Smooth muscle cell (in vitro differentiated cells): ENCODE results near the gene PRKCB. TPM values are rescaled to one million over a fixed set of nuclear protein-coding genes. Genes with fewer than 3 reads are reported as not detected.

Experiments
- DNase-seq: peaks from one replicate; lab custom pipeline; 2025; ENCODE audit not compliant: unreplicated experiment; lab: John Stamatoyannopoulos, UW
- H2AFZ ChIP-seq: fragments of 200-600 bp; sonication (generic); 2 replicates; pipeline ENCODE4 v1.6.0; 2016; ENCODE audit warnings: antibody characterized with exemption, low read depth, mild to moderate bottlenecking
- H3F3A ChIP-seq: fragments of 200-600 bp; sonication (generic); 2 replicates; pipeline ENCODE4 v1.6.0; 2017; ENCODE audit warnings: antibody characterized with exemption, low read depth
- H3K27ac ChIP-seq: fragments of 200-600 bp; sonication (generic); 2 replicates; pipeline ENCODE4 v1.5.1; 2016; ENCODE audit warnings: low read depth, mild to moderate bottlenecking
- H3K27me3 ChIP-seq: fragments of 200-600 bp; sonication (generic); 2 replicates; pipeline ENCODE4 v1.6.1; 2016; ENCODE audit warnings: low read depth, mild to moderate bottlenecking
- H3K36me3 ChIP-seq: fragments of 200-600 bp; sonication (generic); 2 replicates; pipeline ENCODE4 v1.5.1; 2016; ENCODE audit warnings: low read depth
- H3K4me1 ChIP-seq: fragments of 200-600 bp; sonication (generic); 2 replicates; pipeline ENCODE4 v1.5.1; 2016; ENCODE audit warnings: low read depth
- H3K4me2 ChIP-seq: fragments of 200-600 bp; sonication (generic); 2 replicates; pipeline ENCODE4 v1.6.0; 2016; ENCODE audit warnings: mild to moderate bottlenecking
- H3K4me3 ChIP-seq: fragments of 200-600 bp; sonication (generic); 2 replicates; pipeline ENCODE4 v1.5.1; 2016; ENCODE audit warnings: mild to moderate bottlenecking
- H3K79me2 ChIP-seq: fragments of 200-600 bp; sonication (generic); 2 replicates; pipeline ENCODE4 v1.6.0; 2016; ENCODE audit warnings: low read depth, mild to moderate bottlenecking
- H3K9ac ChIP-seq: fragments of 200-600 bp; sonication (generic); 2 replicates; pipeline ENCODE4 v1.6.0; 2016; ENCODE audit warnings: low read depth
- H3K9me3 ChIP-seq: fragments of 200-600 bp; sonication (generic); replicated peaks from 2 replicates; pipeline ENCODE4 v1.5.1; 2016; ENCODE audit warnings: low read depth
- H4K20me1 ChIP-seq: fragments of 200-600 bp; sonication (generic); 2 replicates; pipeline ENCODE4 v1.6.0; 2016; ENCODE audit warnings: low read depth
- WGBS: methylation state at CpG from one replicate; pipeline ENCODE4 v1.1.7; 2016; ENCODE audit warnings: low lambda C conversion rate; 5-methylcytosine and 5-hydroxymethylcytosine counted together
- polyA plus RNA-seq: library from polyadenylated mRNA; unstranded; fragments of >200 nt; fragmentation: Nextera tagmentation; extraction: Ambion mirVana; gene quantifications from 2 replicates; pipeline ENCODE4 v1.2.1, GENCODE V29; 2016
- total RNA-seq: library from RNA; depleted of rRNA; stranded (reverse); fragments of >200 nt; gene quantifications from 2 replicates; pipeline ENCODE4 v1.2.3, GENCODE V29; 2014
- TF ChIP-seq, protein P1 (sequence below): fragments of 200-600 bp; sonication (generic); IDR thresholded peaks from 2 replicates; pipeline ENCODE4 v1.5.1; 2017; ENCODE audit warnings: borderline replicate concordance, mild to moderate bottlenecking, antibody characterized with exemption; ENCODE audit not compliant: insufficient read depth, poor library complexity, severe bottlenecking

Gene PRKCB
- total and polyA plus RNA-seq, 2 experiments from 2014 or later = 0.36 TPM; not detected in 1

DNA sequence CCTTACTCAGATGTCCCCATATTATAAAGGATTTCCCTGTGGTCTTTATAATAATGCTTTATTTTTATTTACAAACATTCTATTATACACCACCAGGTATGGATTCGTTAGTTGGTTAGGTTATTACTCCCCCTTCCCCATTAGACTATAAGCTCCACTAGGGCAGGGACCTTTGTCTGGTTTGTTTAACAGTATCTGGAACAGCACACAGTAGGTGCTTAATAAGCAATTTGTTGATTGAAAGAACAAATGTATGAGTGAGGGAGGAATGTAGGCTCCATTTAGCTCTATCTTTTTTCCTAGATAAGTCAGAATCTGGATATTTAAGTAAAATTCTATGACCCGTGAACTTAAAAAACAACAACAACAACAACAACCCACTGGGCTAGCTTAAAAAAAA lies 2.3 kb upstream of the PRKCB start:
- WGBS = 89% methylated on average over 2 of the region's 2 CpGs
- no peaks in the 10 kb centered on the region for H3K79me2 ChIP-seq
- DNase-seq = no peak
- H3K9ac ChIP-seq = no peak overlapping the region
- no peak overlapping the region for H3K4me2 ChIP-seq
- H3K4me1 ChIP-seq = peaks cover 4% of the 10 kb centered on the region
- H3K27ac ChIP-seq = no peak overlapping the region
- TF ChIP-seq, protein P1, sequence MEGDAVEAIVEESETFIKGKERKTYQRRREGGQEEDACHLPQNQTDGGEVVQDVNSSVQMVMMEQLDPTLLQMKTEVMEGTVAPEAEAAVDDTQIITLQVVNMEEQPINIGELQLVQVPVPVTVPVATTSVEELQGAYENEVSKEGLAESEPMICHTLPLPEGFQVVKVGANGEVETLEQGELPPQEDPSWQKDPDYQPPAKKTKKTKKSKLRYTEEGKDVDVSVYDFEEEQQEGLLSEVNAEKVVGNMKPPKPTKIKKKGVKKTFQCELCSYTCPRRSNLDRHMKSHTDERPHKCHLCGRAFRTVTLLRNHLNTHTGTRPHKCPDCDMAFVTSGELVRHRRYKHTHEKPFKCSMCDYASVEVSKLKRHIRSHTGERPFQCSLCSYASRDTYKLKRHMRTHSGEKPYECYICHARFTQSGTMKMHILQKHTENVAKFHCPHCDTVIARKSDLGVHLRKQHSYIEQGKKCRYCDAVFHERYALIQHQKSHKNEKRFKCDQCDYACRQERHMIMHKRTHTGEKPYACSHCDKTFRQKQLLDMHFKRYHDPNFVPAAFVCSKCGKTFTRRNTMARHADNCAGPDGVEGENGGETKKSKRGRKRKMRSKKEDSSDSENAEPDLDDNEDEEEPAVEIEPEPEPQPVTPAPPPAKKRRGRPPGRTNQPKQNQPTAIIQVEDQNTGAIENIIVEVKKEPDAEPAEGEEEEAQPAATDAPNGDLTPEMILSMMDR = no peak
- H3K9me3 ChIP-seq = no peaks in the 10 kb centered on the region
- no peaks in the 10 kb centered on the region for H3F3A ChIP-seq
- H2AFZ ChIP-seq = no peak overlapping the region
- H3K27me3 ChIP-seq = peaks cover 53% of the 10 kb centered on the region
- no peaks in the 10 kb centered on the region for H3K36me3 ChIP-seq
- no peak overlapping the region for H3K4me3 ChIP-seq
- no peaks in the 10 kb centered on the region for H4K20me1 ChIP-seq

GRCh38 chr16:23833960-23834685 lies 1.7 kb upstream of the PRKCB start:
- H3K4me1 ChIP-seq = peaks cover 4% of the 10 kb centered on the region
- H2AFZ ChIP-seq = no peak overlapping the region
- H3K27me3 ChIP-seq = peaks cover 59% of the 10 kb centered on the region
- H3K36me3 ChIP-seq = no peaks in the 10 kb centered on the region
- no peak overlapping the region for H3K27ac ChIP-seq
- no peaks in the 10 kb centered on the region for H3F3A ChIP-seq
- no peak overlapping the region for H3K4me2 ChIP-seq
- no peaks in the 10 kb centered on the region for H4K20me1 ChIP-seq
- WGBS = 84% methylated on average over 7 of the region's 7 CpGs
- no peak overlapping the region for H3K4me3 ChIP-seq
- no peak overlapping the region for H3K9ac ChIP-seq
- DNase-seq = no peak
- H3K9me3 ChIP-seq = no peaks in the 10 kb centered on the region
- TF ChIP-seq, protein P1 = no peak
- H3K79me2 ChIP-seq = no peaks in the 10 kb centered on the region

DNA sequence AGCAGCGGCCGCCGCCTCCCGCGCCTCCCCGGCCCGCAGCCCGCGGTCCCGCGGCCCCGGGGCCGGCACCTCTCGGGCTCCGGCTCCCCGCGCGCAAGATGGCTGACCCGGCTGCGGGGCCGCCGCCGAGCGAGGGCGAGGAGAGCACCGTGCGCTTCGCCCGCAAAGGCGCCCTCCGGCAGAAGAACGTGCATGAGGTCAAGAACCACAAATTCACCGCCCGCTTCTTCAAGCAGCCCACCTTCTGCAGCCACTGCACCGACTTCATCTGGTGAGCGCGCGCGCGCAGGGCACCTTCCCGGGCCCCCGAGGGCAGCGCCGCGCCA lies 258 bp downstream of the PRKCB start:
- Histone ChIP-seq H2AFZ (no peak overlapping the region), H3K79me2 (no peaks in the 10 kb centered on the region), H3K4me1 (peaks cover 4% of the 10 kb centered on the region), H3K27ac (no peak overlapping the region), H3K9me3 (no peaks in the 10 kb centered on the region), H3K36me3 (no peaks in the 10 kb centered on the region), H3K4me2 (peak overlapping the region; percentile 81), H3K27me3 (peaks cover 79% of the 10 kb centered on the region), H3K4me3 (peak overlapping the region; percentile 39), H3K9ac (no peak overlapping the region), H3F3A (no peaks in the 10 kb centered on the region), H4K20me1 (no peaks in the 10 kb centered on the region)
- DNase-seq = no peak
- WGBS = 2% methylated on average over 19 of the region's 45 CpGs
- TF ChIP-seq, protein P1 = no peak
